IMR-90 (cell line): ENCODE data around the gene GRIK3. TPM values are rescaled to one million over a fixed set of nuclear protein-coding genes. Genes with fewer than 3 reads are reported as not detected.

Source experiments
- ATAC-seq: fragments of 200-7000 bp; cut with Tn5 transposase; 2 replicates; pipeline ENCODE4 v1.9.1; 2020; ENCODE audit warnings: low read depth, mild to moderate bottlenecking, moderate library complexity
- BruUV-seq: library from RNA; stranded (reverse); fragments of 400-500 nt; replicated peaks from 2 replicates; lab custom pipeline; 2021; lab: Mats Ljungman, UMichigan
- CTCF ChIA-PET: fragments of 300-600 bp; formaldehyde crosslinking; extraction: SDS; loops from one replicate; lab custom pipeline; 2021; ENCODE audit warnings: antibody characterized with exemption; lab: Yijun Ruan, JAX
- POLR2A ChIA-PET: fragments of 300-600 bp; sonication (Branson Sonifier 250); formaldehyde crosslinking; loops from one replicate; lab custom pipeline; 2022; ENCODE audit warnings: antibody characterized with exemption; ENCODE audit not compliant: unreplicated experiment; lab: Charles Lee
- DNase-seq: peaks from one replicate; pipeline ENCODE4 v3.0.0; 2013
- H2AFZ ChIP-seq: replicated peaks from 2 replicates; pipeline ENCODE3; 2013; ENCODE audit warnings: low read length, mild to moderate bottlenecking; ENCODE audit not compliant: poor library complexity
- H2AK5ac ChIP-seq: 2 replicates; pipeline ENCODE4 v1.6.1; 2013; ENCODE audit warnings: low read depth, low read length, inconsistent platforms
- H2AK9ac ChIP-seq: replicated peaks from 2 replicates; pipeline ENCODE3; 2013; ENCODE audit warnings: mild to moderate bottlenecking, low read depth, low read length, moderate library complexity; ENCODE audit not compliant: poor library complexity
- H2BK120ac ChIP-seq: 2 replicates; pipeline ENCODE4 v1.6.1; 2013; ENCODE audit warnings: low read depth, low read length, inconsistent platforms
- H2BK15ac ChIP-seq: 3 replicates; pipeline ENCODE4 v1.6.1; 2013; ENCODE audit warnings: low read depth, low read length, inconsistent platforms
- H2BK20ac ChIP-seq: 2 replicates; pipeline ENCODE4 v1.6.1; 2013; ENCODE audit warnings: low read depth, mild to moderate bottlenecking, inconsistent platforms, low read length, moderate library complexity
- H2BK5ac ChIP-seq: 2 replicates; pipeline ENCODE4 v1.6.1; 2013; ENCODE audit warnings: mild to moderate bottlenecking, low read depth, low read length, inconsistent platforms; ENCODE audit not compliant: poor library complexity, severe bottlenecking
- H3K14ac ChIP-seq: replicated peaks from 2 replicates; pipeline ENCODE4 v1.6.1; 2013; ENCODE audit warnings: low read depth, low read length, inconsistent platforms
- H3K18ac ChIP-seq: 2 replicates; pipeline ENCODE4 v1.6.1; 2013; ENCODE audit warnings: low read depth, low read length, control low read depth
- H3K23ac ChIP-seq: 2 replicates; pipeline ENCODE4 v1.6.1; 2013; ENCODE audit warnings: low read depth, low read length, inconsistent platforms
- H3K27ac ChIP-seq: 2 replicates; pipeline ENCODE4 v1.5.1; 2013; ENCODE audit warnings: mild to moderate bottlenecking, control low read depth, low read length; ENCODE audit not compliant: insufficient read depth
- H3K27me3 ChIP-seq: 2 replicates; pipeline ENCODE4 v1.6.1; 2013; ENCODE audit warnings: low read length; ENCODE audit not compliant: control insufficient read depth, insufficient read depth
- H3K36me3 ChIP-seq: 2 replicates; pipeline ENCODE4 v1.6.1; 2013; ENCODE audit warnings: low read length, mixed read lengths; ENCODE audit not compliant: control insufficient read depth, insufficient read depth
- H3K4ac ChIP-seq: 2 replicates; pipeline ENCODE4 v1.6.1; 2013; ENCODE audit warnings: low read depth, low read length, inconsistent platforms
- H3K4me1 ChIP-seq: 2 replicates; pipeline ENCODE4 v1.6.1; 2013; ENCODE audit warnings: low read length, mixed read lengths; ENCODE audit not compliant: control insufficient read depth, insufficient read depth
- H3K4me2 ChIP-seq: 2 replicates; pipeline ENCODE4 v1.6.1; 2013; ENCODE audit warnings: low read depth, mild to moderate bottlenecking, control low read depth, low read length, moderate library complexity
- H3K4me3 ChIP-seq: 2 replicates; pipeline ENCODE4 v1.5.1; 2013; ENCODE audit warnings: low read depth, mild to moderate bottlenecking, control low read depth, low read length, moderate library complexity; ENCODE audit not compliant: insufficient read depth
- H3K56ac ChIP-seq: 2 replicates; pipeline ENCODE4 v1.6.1; 2013; ENCODE audit warnings: low read length, inconsistent platforms; ENCODE audit not compliant: insufficient read depth; ENCODE audit errors: extremely low read depth
- H3K79me1 ChIP-seq, 2 experiments: 2 replicates each; pipeline ENCODE4 v1.6.1; 2013; ENCODE audit warnings: low read length in 2 of 2, inconsistent platforms in 1 of 2, low read depth in 1 of 2
- H3K9ac ChIP-seq: 2 replicates; pipeline ENCODE4 v1.6.1; 2013; ENCODE audit warnings: low read depth, low read length, control low read depth
- H3K9me1 ChIP-seq: 2 replicates; pipeline ENCODE4 v1.6.1; 2013; ENCODE audit warnings: low read length, inconsistent platforms; ENCODE audit not compliant: insufficient read depth
- H3K9me3 ChIP-seq: 2 replicates; pipeline ENCODE4 v1.6.1; 2013; ENCODE audit warnings: low read length; ENCODE audit not compliant: control insufficient read depth, insufficient read depth
- H4K20me1 ChIP-seq: 2 replicates; pipeline ENCODE4 v1.6.1; 2013; ENCODE audit warnings: low read length, inconsistent platforms; ENCODE audit not compliant: insufficient read depth
- H4K5ac ChIP-seq: 2 replicates; pipeline ENCODE4 v1.6.1; 2013; ENCODE audit warnings: mild to moderate bottlenecking, low read depth, low read length, control low read depth
- H4K8ac ChIP-seq, 2 experiments: 2 replicates each; pipeline ENCODE4 v1.6.1; 2013; ENCODE audit warnings: low read depth in 2 of 2, low read length in 2 of 2, control low read depth in 1 of 2, inconsistent platforms in 1 of 2
- H4K91ac ChIP-seq: 2 replicates; pipeline ENCODE4 v1.6.1; 2013; ENCODE audit warnings: low read depth, low read length, inconsistent platforms; ENCODE audit not compliant: insufficient read depth
- BHLHE40 ChIP-seq: fragments of 150-350 bp; IDR thresholded peaks from 2 replicates; pipeline ENCODE4 v1.6.1; 2016; ENCODE audit warnings: mild to moderate bottlenecking, low read depth, low read length
- CEBPB ChIP-seq: IDR thresholded peaks from 2 replicates; pipeline ENCODE4 v1.6.1; 2012; ENCODE audit warnings: low read depth, low read length, improper control_type of control experiment
- CHD1 ChIP-seq: IDR thresholded peaks from 2 replicates; pipeline ENCODE4 v1.6.1; 2012; ENCODE audit warnings: low read depth, low read length, improper control_type of control experiment
- CTCF ChIP-seq: conservative IDR thresholded peaks from 2 replicates; pipeline ENCODE4 v1.5.1; 2012; ENCODE audit warnings: mild to moderate bottlenecking, low read depth, low read length, improper control_type of control experiment
- ELK1 ChIP-seq: fragments of 150-350 bp; IDR thresholded peaks from 2 replicates; pipeline ENCODE4 v1.6.1; 2016; ENCODE audit warnings: low read depth, mild to moderate bottlenecking, low read length, moderate library complexity, borderline replicate concordance
- FOS ChIP-seq: fragments of 150-350 bp; IDR thresholded peaks from 2 replicates; pipeline ENCODE4 v1.6.1; 2016; ENCODE audit warnings: low read depth, low read length
- MAFK ChIP-seq: IDR thresholded peaks from 2 replicates; pipeline ENCODE4 v1.6.1; 2012; ENCODE audit warnings: low read depth, low read length, improper control_type of control experiment
- MAZ ChIP-seq: IDR thresholded peaks from 2 replicates; pipeline ENCODE4 v1.6.1; 2012; ENCODE audit warnings: low read depth, mild to moderate bottlenecking, low read length, improper control_type of control experiment, moderate library complexity, borderline replicate concordance
- MXI1 ChIP-seq: IDR thresholded peaks from 2 replicates; pipeline ENCODE4 v1.6.1; 2012; ENCODE audit warnings: low read depth, mild to moderate bottlenecking, low read length, moderate library complexity, borderline replicate concordance
- NFE2L2 ChIP-seq: fragments of 150-350 bp; IDR thresholded peaks from 2 replicates; pipeline ENCODE4 v1.6.1; 2016; ENCODE audit warnings: low read depth, mild to moderate bottlenecking, low read length
- POLR2A ChIP-seq: IDR thresholded peaks from 2 replicates; pipeline ENCODE4 v1.6.1; 2012; ENCODE audit warnings: mild to moderate bottlenecking, low read depth, low read length
- RAD21 ChIP-seq: IDR thresholded peaks from 2 replicates; pipeline ENCODE4 v1.6.1; 2012; ENCODE audit warnings: low read length, improper control_type of control experiment
- RCOR1 ChIP-seq: IDR thresholded peaks from 2 replicates; pipeline ENCODE4 v1.6.1; 2012; ENCODE audit warnings: mild to moderate bottlenecking, low read length, improper control_type of control experiment; ENCODE audit not compliant: insufficient replicate concordance
- RFX5 ChIP-seq: IDR thresholded peaks from 2 replicates; pipeline ENCODE4 v1.8.0; 2012; ENCODE audit warnings: low read depth, mild to moderate bottlenecking, low read length, moderate library complexity
- SMC3 ChIP-seq: fragments of 150-350 bp; IDR thresholded peaks from 2 replicates; pipeline ENCODE4 v1.6.1; 2016; ENCODE audit warnings: low read depth, mild to moderate bottlenecking, antibody characterized with exemption, low read length, moderate library complexity
- USF2 ChIP-seq: fragments of 150-350 bp; IDR thresholded peaks from 2 replicates; pipeline ENCODE4 v1.6.1; 2017; ENCODE audit warnings: mild to moderate bottlenecking, antibody characterized with exemption, low read length, low read depth
- WGBS, 2 experiments: methylation state at CpG; one replicate each; pipeline versions ENCODE4 v1.1.5 to v1.1.7; 2013; ENCODE audit warnings: missing lambda C conversion rate in 2 of 2; ENCODE audit not compliant: insufficient read length in 1 of 2; ENCODE audit errors: extremely low coverage in 2 of 2; 5-methylcytosine and 5-hydroxymethylcytosine counted together
- dilution Hi-C: fragments of 300-500 bp; cut with HindIII; formaldehyde crosslinking; loops from one replicate; pipeline ENCODE4 v1.14.3; 2018; ENCODE audit warnings: low sequenced_read_pairs; ENCODE audit not compliant: unreplicated experiment
- in situ Hi-C: fragments of 300-500 bp; cut with MboI; formaldehyde crosslinking; loops from 3 replicates; pipeline ENCODE4 v1.14.3; 2019; ENCODE audit warnings: low sequenced_read_pairs, inconsistent platforms, mixed read lengths
- intact Hi-C: fragments of 100-400 bp; cut with micrococcal nuclease; formaldehyde crosslinking; loops from 2 replicates; pipeline ENCODE4 v1.10.0; 2022
- polyA plus RNA-seq, 3 experiments: library from polyadenylated mRNA; depleted of rRNA; stranded (reverse); fragments of >200 nt; gene quantifications; 2 replicates each; pipeline ENCODE4 v1.2.3, GENCODE V29; 2012; ENCODE audit warnings: low replicate concordance in 1 of 3
- total RNA-seq: library from RNA; depleted of rRNA; stranded (reverse); fragments of >200 nt; gene quantifications from 2 replicates; pipeline ENCODE4 v1.2.3, GENCODE V29; 2012

The GRIK3 gene
- total and polyA plus RNA-seq, 2 of the 4 experiments (the other 2 are of a cell fraction) = not detected

DNA sequence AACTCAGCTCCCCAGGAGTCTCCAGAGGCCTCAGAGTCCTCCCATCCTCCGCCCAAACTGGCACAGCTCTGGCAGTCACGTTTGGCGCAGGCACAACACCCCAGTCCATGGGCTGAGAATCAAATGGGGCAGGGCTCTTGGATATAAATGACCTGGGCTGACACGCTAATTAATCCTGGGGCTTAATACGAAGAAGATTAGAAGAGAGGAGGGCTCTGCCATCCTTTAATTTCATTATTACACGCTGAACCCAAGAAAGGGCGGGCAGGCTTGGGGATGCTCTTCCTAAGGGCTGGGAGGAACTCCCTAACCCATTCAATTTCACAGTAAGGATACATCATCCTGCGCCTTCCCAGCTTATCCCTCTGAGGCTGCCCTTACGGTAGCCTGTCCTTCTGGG, 2.4 kb downstream of the GRIK3 start:
- H4K5ac ChIP-seq = no peak overlapping the region
- dilution Hi-C loops = no loop called here
- H2BK20ac ChIP-seq = no peak overlapping the region
- peaks cover 44% of the 10 kb centered on the region for H3K27me3 ChIP-seq
- in situ Hi-C loops = no loop called here
- H4K91ac ChIP-seq = no peak overlapping the region
- TF ChIP-seq MAZ (no peak), FOS (no peak), POLR2A (no peak), BHLHE40 (no peak), CEBPB (no peak), RFX5 (no peak), SMC3 (no peak), MAFK (no peak), CTCF (no peak), USF2 (no peak), NFE2L2 (no peak), RCOR1 (no peak), ELK1 (no peak), MXI1 (no peak), RAD21 (no peak), CHD1 (no peak)
- no peak overlapping the region for H3K23ac ChIP-seq
- no peak overlapping the region for H3K18ac ChIP-seq
- intact Hi-C loops = no loop called here
- no peak overlapping the region for H2AFZ ChIP-seq
- no TSS peak for BruUV-seq
- H3K36me3 ChIP-seq = no peaks in the 10 kb centered on the region
- no peaks in the 10 kb centered on the region for H3K79me1 ChIP-seq
- H2AK5ac ChIP-seq = no peak overlapping the region
- no peak overlapping the region for H4K8ac ChIP-seq
- H3K4me3 ChIP-seq = no peak overlapping the region
- H3K4ac ChIP-seq = no peak overlapping the region
- H3K9me1 ChIP-seq = no peaks in the 10 kb centered on the region; the same call in 1 of the 2 replicates
- no peaks in the 10 kb centered on the region for H4K20me1 ChIP-seq
- no peak overlapping the region for H3K4me2 ChIP-seq
- no peak overlapping the region for H2BK5ac ChIP-seq
- H3K56ac ChIP-seq = no peak overlapping the region
- H3K4me1 ChIP-seq = no peaks in the 10 kb centered on the region
- no CpG with 5 or more reads among the region's 9 CpGs for WGBS, 2 experiments
- no peak overlapping the region for H2BK120ac ChIP-seq
- DNase-seq (no peak), ATAC-seq (no peak)
- H2AK9ac ChIP-seq = no peak overlapping the region
- CTCF ChIA-PET = no interaction called here
- no peak overlapping the region for H3K14ac ChIP-seq
- no peak overlapping the region for H3K9ac ChIP-seq
- POLR2A ChIA-PET = no interaction called here
- H3K9me3 ChIP-seq = no peaks in the 10 kb centered on the region
- no peak overlapping the region for H2BK15ac ChIP-seq
- H3K27ac ChIP-seq = no peak overlapping the region
